Loucy (cell line): ENCODE data around the gene RASA4B.
"Not testable (repeated sequence)": the region's sequence is repeated elsewhere in the genome, so short reads cannot be mapped to it uniquely, and the experiment has no call there.

ENCODE experiments used
- EZH2phosphoT487 ChIP-seq: fragments of 200-600 bp; IDR thresholded peaks from 2 replicates; pipeline ENCODE4 v1.6.1; 2018; ENCODE audit warnings: antibody characterized with exemption, mild to moderate bottlenecking, moderate library complexity, borderline replicate concordance
- TF ChIP-seq, protein P1 (sequence below): fragments of 200-600 bp; sonication (generic); conservative IDR thresholded peaks from 2 replicates; pipeline ENCODE4 v1.5.1; 2014; ENCODE audit warnings: mild to moderate bottlenecking, antibody characterized with exemption, low read length

DNA sequence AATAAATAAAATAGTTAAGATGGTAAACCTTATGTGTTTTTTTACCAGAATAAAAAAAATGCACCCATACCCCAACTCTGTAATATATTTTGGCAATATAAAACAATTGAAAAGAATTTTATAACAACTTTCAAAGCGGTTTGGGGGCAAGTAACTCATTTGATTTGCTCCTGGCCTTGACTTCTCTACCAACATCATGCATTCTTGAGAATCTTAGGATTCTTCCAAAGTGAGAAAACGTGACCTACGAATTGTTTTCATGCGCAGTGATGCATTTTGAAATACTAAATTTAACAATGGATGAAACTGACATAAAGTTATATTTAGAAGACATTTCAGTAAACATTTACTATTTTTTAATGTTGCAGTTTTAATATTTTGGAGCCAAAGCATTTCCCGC is 3.2 kb upstream of the RASA4B start:
- TF ChIP-seq, protein P1, sequence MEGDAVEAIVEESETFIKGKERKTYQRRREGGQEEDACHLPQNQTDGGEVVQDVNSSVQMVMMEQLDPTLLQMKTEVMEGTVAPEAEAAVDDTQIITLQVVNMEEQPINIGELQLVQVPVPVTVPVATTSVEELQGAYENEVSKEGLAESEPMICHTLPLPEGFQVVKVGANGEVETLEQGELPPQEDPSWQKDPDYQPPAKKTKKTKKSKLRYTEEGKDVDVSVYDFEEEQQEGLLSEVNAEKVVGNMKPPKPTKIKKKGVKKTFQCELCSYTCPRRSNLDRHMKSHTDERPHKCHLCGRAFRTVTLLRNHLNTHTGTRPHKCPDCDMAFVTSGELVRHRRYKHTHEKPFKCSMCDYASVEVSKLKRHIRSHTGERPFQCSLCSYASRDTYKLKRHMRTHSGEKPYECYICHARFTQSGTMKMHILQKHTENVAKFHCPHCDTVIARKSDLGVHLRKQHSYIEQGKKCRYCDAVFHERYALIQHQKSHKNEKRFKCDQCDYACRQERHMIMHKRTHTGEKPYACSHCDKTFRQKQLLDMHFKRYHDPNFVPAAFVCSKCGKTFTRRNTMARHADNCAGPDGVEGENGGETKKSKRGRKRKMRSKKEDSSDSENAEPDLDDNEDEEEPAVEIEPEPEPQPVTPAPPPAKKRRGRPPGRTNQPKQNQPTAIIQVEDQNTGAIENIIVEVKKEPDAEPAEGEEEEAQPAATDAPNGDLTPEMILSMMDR: not testable (repeated sequence)
- not testable (repeated sequence) for TF ChIP-seq EZH2phosphoT487
